WTC11 (cell line): Measurements from ENCODE around the gene SERPINB8.

ENCODE experiments used
- ATF3 ChIP-seq: sonication (generic); formaldehyde crosslinking; conservative IDR thresholded peaks from 2 replicates; pipeline ENCODE4 v1.8.1; 2022; ENCODE audit warnings: mild to moderate bottlenecking, missing genetic modification reagents
- TF ChIP-seq, protein P1 (sequence below): sonication (generic); formaldehyde crosslinking; IDR thresholded peaks from 2 replicates; pipeline ENCODE4 v1.8.0; 2022; ENCODE audit warnings: mild to moderate bottlenecking, missing genetic modification reagents

- TF ChIP-seq, protein P1, sequence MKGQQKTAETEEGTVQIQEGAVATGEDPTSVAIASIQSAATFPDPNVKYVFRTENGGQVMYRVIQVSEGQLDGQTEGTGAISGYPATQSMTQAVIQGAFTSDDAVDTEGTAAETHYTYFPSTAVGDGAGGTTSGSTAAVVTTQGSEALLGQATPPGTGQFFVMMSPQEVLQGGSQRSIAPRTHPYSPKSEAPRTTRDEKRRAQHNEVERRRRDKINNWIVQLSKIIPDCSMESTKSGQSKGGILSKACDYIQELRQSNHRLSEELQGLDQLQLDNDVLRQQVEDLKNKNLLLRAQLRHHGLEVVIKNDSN (CRISPR knock-in tag): no peak
- TF ChIP-seq ATF3: no peak
Measured at GRCh38 chr18:63980027-63980426, 10.1 kb downstream of the SERPINB8 start.
